ENCODE data around the gene HAUS3.

Gene HAUS3

GRCh38 chr4:2241003-2241402, 918 bp downstream of the HAUS3 start:
- Histone ChIP-seq H3K27ac (replicated peaks) (peak overlapping the region; percentile 82), H3K27me3 (ENCODE audit: insufficient read depth, poor library complexity, severe bottlenecking) (no peaks in the 10 kb centered on the region), H3K4me3 (replicated peaks; ENCODE audit: insufficient read depth, low read length) (peak overlapping the region; percentile 97)
- TF ChIP-seq POLR2AphosphoS5 (IDR thresholded peaks at IDR 0.05; ENCODE audit: low read depth) (no peak), SPI1 (IDR thresholded peaks at IDR 0.05; ENCODE audit: borderline replicate concordance, low read depth) (no peak), REST (IDR thresholded peaks at IDR 0.05; ENCODE audit: insufficient replicate concordance, low read depth) (no peak), CTCF (IDR thresholded peaks at IDR 0.05; ENCODE audit: insufficient read depth, low read length) (no peak), GABPA (IDR thresholded peaks at IDR 0.05; ENCODE audit: low read depth) (no peak)
- DNase-seq (ENCODE audit: low read depth in 1 of 2, low spot score in 1 of 2) = no peak

- H3K4me3 ChIP-seq (replicated peaks; ENCODE audit: insufficient read depth, low read length) = no peak overlapping the region
- no peaks in the 10 kb centered on the region for H3K27me3 ChIP-seq (ENCODE audit: insufficient read depth, poor library complexity, severe bottlenecking)
- H3K27ac ChIP-seq (replicated peaks) = no peak overlapping the region
- no peak for DNase-seq (ENCODE audit: low read depth in 1 of 2, low spot score in 1 of 2)
- no peak for TF ChIP-seq CTCF (IDR thresholded peaks at IDR 0.05; ENCODE audit: insufficient read depth, low read length)
- no peak for TF ChIP-seq GABPA (IDR thresholded peaks at IDR 0.05; ENCODE audit: low read depth)
- no peak for TF ChIP-seq REST (IDR thresholded peaks at IDR 0.05; ENCODE audit: insufficient replicate concordance, low read depth)
- TF ChIP-seq POLR2AphosphoS5 (IDR thresholded peaks at IDR 0.05; ENCODE audit: low read depth) = no peak
- TF ChIP-seq SPI1 (IDR thresholded peaks at IDR 0.05; ENCODE audit: borderline replicate concordance, low read depth) = no peak
These were observed 4.8 kb downstream of the HAUS3 start for GRCh38 chr4:2236944-2237666.

GRCh38 chr4:2231082-2231481, 10.8 kb downstream of the HAUS3 start:
- Histone ChIP-seq H3K27me3 (ENCODE audit: insufficient read depth, poor library complexity, severe bottlenecking) (no peaks in the 10 kb centered on the region), H3K27ac (replicated peaks) (no peak overlapping the region), H3K4me3 (replicated peaks; ENCODE audit: insufficient read depth, low read length) (no peak overlapping the region)
- no peak for TF ChIP-seq SPI1 (IDR thresholded peaks at IDR 0.05; ENCODE audit: borderline replicate concordance, low read depth)
- TF ChIP-seq POLR2AphosphoS5 (IDR thresholded peaks at IDR 0.05; ENCODE audit: low read depth) = no peak
- no peak for TF ChIP-seq GABPA (IDR thresholded peaks at IDR 0.05; ENCODE audit: low read depth)
- TF ChIP-seq REST (IDR thresholded peaks at IDR 0.05; ENCODE audit: insufficient replicate concordance, low read depth) = no peak
- no peak for TF ChIP-seq CTCF (IDR thresholded peaks at IDR 0.05; ENCODE audit: insufficient read depth, low read length)
- DNase-seq (ENCODE audit: low read depth in 1 of 2, low spot score in 1 of 2) = no peak
